GM19240 (cell line): ENCODE data around the gene SMARCD1.

Experiments
- DNase-seq: peaks from one replicate; pipeline ENCODE4 v3.0.0; 2011; ENCODE audit warnings: low spot score; ENCODE audit not compliant: insufficient read length

The SMARCD1 gene

GRCh38 chr12:50057000-50057841 lies 27.9 kb upstream of the SMARCD1 start, which contains the start of gene ASIC1:
TSS of gene ASIC1 (plus strand) at chr12:50057596. CDS start at chr12:50058767, 1,171 bp downstream.
- no peak for DNase-seq

GRCh38 chr12:50057896-50058670 lies 27.1 kb upstream of the SMARCD1 start:
- DNase-seq: no peak

DNA sequence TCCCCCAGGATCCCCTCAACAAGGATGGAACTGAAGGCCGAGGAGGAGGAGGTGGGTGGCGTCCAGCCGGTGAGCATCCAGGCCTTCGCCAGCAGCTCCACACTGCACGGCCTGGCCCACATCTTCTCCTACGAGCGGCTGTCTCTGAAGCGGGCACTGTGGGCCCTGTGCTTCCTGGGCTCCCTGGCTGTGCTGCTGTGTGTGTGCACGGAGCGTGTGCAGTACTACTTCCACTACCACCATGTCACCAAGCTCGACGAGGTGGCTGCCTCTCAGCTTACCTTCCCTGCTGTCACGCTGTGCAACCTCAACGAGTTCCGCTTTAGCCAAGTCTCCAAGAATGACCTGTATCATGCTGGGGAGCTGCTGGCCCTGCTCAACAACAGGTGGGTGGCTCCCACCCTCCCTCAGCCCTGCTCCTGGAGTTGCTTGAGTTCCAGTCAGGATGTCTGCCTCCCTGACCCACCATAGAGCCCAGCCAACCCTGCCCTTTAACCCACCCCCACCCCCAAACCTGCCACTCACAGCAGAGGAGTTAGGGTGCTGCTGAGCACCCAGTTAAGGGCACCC lies 26.3 kb upstream of the SMARCD1 start:
- DNase-seq: no peak

DNA sequence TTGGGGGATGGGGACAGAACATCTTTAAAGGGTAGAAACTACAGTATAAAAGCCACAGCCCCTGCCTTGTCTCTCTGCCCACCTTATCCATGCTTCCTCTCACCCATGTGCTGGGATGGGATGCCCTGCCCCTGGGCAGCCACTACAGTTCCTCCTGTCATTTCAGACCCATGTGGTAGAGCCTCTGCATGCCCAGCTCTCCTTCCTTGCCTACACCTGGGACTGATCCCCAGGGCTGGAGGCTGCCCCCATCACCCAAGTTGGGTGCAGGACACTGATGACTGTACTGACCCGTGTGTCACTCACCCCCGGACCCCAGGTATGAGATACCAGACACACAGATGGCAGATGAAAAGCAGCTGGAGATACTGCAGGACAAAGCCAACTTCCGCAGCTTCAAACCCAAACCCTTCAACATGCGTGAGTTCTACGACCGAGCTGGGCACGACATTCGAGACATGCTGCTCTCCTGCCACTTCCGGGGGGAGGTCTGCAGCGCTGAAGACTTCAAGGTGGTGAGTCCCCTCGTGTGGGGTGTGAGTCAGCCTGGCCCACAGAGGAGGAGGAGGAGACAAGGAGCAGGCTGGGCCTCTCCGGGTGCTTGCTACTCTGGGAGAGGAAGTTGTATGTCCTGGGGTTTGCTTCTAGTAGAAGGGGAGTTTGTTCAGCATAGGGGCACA lies 25.6 kb upstream of the SMARCD1 start:
- no peak for DNase-seq

DNA sequence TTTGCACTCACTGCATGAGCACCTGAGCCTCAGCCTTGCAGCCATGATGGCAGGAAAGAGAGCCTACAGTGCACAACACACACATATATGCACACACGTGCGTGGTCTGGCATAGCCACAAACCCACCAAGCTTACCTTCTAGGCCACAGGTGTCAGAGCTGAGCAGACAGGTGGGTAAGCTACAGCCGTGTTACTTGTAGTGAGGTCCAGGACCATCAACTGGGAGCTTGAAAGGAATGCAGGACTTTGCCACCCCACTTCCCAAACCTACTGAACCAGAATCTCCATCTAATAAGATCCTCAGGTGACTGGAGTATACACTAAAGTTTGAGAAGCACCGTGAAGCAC lies 25.0 kb upstream of the SMARCD1 start:
- DNase-seq: no peak

GRCh38 chr12:50061171-50061570 lies 24.0 kb upstream of the SMARCD1 start:
- DNase-seq: no peak

- DNase-seq: no peak
Measured at GRCh38 chr12:50061946-50062686, 23.0 kb upstream of the SMARCD1 start.

DNA sequence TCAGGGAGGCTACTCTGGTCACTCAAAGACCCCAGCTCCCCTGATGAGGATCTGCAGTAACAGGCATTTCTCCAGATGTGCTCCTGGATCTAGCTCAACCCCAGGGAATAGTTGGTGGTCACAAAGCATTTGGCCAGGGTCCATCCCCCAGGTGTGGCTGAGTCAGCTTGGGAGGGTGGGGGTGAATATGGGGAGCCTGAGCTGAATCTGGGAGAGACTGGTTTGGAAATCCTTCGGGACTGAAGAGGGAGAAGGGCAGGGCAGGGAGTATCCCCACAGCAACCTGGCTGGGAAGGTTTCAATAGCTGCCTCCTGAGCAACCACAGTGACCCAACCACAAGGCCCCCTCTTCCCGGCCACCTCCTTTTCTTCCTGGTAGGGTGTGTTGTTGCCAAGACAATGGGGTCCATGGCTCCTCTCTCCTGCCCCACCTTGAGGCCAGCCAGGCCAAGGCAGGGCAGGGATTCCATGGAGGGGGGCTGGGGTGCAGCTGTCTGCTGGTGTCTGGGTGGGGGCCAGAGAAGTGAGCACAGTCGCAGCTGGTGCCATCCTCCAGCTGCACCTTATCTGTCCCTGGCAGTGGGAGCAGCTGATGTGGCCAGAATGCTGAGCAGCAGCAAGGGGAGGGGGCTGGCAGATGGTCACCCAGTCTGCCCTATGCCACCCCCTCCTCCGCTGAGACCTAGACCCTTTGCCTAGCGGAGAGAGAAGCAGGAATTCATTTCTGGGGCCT lies 22.2 kb upstream of the SMARCD1 start:
- DNase-seq: no peak

GRCh38 chr12:50065726-50066310 lies 19.3 kb upstream of the SMARCD1 start:
- no peak for DNase-seq

GRCh38 chr12:50066402-50066801 lies 18.7 kb upstream of the SMARCD1 start:
- DNase-seq: no peak

GRCh38 chr12:50069069-50069468 lies 16.1 kb upstream of the SMARCD1 start:
- DNase-seq: no peak

GRCh38 chr12:50069539-50069938 lies 15.6 kb upstream of the SMARCD1 start:
- DNase-seq: no peak

DNA sequence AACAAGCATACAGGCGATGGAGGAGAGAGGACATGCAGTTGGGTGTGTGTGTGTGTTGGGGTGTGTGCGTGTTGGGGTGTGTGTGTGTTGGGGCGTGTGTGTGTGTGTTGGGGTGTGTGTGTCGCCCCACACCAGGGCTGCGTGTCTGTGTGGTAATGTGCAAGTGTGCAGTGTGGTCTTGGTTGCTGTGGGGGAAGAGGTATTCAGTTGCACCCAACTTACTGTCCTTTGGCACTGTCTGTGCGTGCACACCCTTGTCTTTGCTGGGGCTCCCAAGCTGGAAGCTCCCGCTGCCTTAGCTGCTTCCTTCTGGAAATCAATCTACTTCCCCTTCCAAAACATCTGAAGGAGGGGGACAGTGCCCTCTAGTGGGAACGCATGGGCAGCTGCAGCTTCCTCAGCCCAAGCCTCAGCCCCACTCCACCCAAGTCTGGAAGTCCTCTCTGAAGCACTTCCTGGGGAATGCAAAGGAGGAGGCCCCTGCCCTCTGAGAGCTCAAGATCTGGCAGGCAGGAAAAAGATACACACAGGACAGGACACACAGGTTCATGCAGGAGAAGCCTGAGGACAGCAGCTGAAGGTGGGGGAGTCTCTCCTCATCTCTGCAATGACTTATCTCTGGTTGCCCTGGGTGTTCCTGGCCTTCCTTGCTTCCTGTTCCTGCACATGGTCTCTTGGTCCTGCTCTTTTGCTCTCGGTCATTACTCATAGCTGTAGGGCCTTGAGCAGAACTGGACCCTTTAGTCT lies 14.7 kb upstream of the SMARCD1 start:
- no peak for DNase-seq

DNA sequence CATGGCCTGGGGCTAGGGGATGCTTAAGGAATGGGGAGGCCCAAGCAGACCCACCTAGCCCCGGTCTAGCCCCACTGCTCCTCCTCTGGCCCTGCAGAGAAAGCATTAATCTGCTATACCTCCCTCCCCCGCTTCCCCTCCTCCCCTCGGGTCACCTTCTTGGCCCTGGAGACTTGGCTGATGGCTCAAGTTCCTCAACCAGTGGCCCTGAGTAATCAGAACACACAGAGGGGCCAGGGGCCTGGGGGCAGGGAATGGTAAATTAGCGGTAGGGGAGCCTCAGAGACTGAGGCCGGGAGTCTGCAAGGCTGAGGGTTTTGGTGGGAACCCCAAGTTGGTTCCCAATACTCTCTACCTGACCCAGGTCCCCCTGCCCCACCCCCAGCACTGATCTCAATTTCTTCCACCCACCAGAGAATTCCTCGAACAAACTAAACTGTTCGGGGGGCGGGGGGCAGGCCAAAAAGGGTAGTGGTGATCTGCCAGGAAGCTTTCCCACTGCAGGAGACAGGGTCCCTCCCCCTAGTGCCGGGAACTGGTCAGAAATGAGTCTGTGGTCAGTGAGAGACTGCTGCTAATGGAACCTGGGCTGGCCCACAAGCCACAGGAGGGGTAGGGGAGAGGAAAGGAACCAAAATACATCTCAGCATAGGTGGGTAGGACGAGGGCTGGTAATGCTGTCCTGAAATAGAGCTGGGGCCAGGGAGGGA lies 12.8 kb upstream of the SMARCD1 start:
- no peak for DNase-seq

DNA sequence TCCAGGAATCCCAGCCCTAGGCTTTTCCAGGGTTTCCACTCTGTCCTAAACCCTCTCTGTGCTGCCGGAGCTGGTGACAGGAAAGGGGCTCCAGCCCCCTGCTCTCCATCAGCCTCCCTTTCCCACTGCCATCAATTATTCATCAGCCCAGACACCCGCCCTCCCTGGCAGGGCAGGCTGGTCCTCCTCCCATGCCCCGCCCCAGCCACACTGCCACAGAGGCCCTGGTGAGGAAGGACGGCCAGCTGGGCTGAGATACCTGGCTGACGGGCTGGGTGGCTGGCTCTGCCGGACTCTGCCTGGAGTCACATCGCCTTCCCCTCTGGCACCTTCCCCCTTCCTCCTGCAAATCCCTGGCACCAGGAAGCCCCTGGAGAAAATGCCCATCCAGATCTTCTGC lies 11.9 kb upstream of the SMARCD1 start:
- DNase-seq: no peak

GRCh38 chr12:50073712-50074111 lies 11.4 kb upstream of the SMARCD1 start:
- DNase-seq: no peak

GRCh38 chr12:50074936-50075807 lies 10.0 kb upstream of the SMARCD1 start:
- DNase-seq: peak; percentile 89

- no peak for DNase-seq
Measured at GRCh38 chr12:50075808-50076170, 9.4 kb upstream of the SMARCD1 start.
